Activated CD8-positive, alpha-beta memory T cell treated with anti-CD3 and anti-CD28 coated beads for 24 hours (primary cell): ENCODE data around the gene GAS7.
"Not testable (repeated sequence)": the region's sequence is repeated elsewhere in the genome, so short reads cannot be mapped to it uniquely, and the experiment has no call there.

ENCODE experiments used
- DNase-seq: peaks from one replicate; pipeline ENCODE4 v3.0.0-alpha.2; 2020

GAS7 gene

DNA sequence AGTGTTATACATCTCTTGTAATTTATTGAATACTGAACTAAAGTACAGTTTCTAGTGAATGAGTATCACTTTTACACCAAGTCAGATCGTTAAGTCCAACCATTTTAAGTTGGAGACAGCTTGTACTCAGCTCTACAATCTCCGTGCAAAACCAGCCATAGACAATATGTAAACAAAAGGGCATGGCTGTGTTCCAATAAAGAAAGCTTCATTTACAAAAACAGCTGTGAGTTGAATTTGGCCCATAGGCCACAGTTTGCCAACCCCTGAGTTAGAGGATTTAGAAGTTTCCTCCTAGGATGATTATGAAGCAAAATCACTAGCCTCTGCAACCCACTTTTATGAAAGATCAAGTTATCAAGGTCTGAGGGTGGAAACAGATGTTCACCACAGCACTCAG is 187.7 kb downstream of the GAS7 start:
- no peak for DNase-seq

DNA sequence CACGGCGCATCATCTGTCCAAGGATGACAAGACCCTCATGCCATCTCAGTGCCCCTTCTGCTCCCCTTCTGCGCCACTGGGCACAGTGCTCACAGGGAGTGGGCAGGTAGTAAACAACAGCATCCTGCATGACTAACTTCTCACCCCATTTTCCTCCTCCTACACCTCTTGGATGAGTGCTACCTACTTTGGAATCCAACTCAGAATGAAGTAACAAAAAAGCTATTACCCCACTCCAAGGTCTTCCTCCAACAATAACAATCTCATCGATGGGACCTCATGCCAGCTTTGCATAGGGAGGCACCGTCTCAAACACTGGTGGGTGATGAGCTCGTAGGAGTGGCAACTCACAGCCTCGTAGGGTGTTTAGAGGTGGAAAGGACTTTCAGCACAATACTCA is 194.7 kb downstream of the GAS7 start:
- DNase-seq = no peak

DNA sequence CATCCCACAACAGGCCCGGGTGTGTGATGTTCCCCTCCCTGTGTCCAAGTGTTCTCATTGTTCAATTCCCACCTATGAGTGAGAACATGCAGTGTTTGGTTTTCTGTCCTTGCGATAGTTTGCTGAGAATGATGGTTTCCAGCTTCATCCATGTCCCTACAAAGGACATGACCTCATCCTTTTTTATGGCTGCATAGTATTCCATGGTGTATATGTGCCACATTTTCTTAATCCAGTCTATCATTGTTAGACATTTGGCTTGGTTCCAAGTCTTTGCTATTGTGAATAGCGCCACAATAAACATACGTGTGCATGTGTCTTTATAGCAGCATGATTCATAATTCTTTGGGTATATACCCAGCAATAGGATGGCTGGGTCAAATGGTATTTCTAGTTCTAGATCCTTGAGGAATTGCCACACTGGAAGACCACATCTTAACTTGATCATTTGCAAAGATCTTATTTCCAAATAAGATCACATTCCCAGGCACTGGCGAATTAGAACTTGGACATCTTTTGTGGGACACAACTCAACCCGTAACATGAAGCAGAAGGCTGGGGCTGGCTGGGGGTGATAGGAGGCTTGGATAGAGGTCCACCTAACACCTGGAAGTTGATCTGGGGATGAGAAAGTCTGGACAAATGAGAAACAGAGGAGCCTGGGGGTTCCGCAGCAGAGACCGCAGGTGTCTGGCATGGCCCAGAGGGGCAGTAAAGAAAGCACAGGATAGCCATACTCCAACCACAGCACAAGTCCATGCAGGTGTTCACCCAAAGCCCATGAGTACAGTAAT is 195.6 kb downstream of the GAS7 start:
- DNase-seq = not testable (repeated sequence)

DNA sequence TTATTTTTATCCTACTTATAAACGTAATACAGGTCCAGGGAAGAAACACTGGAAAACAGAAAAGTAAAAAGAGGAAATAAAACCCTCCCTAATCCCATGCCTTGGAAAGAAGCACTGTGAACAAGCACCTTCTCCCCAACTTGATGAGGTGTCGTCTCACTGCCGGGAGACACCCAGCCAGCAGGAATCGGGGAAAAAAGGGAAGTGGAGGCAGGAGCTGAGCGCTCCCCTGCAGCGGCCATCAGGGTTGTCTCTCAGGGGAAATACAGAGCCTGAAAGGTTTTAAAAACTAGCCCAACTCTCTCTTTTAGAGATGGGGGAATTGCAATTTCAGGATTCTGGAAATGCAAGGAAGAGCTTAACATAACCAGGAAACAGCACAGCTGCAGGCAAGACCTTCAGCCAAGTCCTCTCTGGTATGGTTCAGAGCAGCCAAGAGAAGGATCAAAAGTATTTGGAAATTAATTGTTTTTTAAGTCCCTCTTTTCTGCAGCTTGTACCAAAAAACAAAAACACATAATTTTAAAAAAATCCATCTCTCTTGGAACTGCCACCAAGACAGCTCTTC is 197.0 kb downstream of the GAS7 start:
- no peak for DNase-seq

DNA sequence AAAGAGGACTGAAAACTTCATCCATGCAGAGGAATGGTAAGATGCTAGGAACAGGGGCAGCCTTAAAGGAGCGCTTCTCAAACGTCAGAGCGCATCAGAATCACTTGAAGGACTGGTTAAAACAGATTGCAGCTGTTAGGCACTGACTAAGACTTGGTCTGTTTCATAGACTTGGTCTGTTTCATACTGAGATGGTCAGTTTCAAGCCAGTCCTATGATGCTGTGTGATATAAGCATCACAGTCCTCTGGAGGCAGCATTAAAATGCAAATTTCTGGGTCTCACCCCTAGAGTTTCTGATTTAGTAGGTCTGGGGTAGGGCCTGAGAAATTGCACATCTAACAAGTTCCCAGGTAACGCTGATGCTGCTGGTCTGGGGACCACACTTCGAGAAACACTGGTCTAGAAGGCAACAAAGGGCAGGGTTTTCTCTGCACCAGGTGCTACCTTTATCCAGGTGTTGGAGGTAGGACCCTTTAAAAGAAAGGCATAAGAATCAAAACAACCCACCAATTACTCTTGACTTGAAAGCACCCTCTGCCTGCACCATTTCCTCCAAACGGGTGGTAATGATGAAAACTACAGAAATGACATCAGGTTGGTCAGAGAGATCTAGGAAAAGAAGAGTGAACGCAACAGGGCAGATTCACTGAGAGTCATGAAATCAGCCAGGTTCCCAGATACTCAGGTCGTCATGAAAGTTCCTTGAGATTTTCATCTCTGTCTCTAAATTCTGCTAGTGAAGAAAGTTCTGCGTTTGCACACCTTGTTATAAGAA is 198.3 kb downstream of the GAS7 start:
- no peak for DNase-seq

DNA sequence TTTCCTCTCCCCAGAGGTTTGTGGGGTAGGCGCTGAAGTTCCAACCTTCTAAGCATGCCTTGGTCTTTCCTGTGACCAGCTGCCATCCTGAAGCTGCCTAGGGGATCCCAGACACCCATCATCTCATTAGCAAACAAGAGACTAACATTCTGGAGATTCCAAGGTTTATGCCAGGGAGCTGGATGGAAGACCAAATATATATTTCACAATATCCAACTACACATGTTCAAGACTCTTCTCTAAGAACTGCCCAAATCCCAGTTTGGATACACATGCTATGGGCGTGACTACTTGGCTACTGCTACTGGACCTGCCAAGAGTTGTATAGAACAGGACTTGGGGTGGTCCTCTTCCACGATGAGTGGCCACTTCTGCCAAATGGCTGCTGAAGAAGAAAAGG is 200.3 kb downstream of the GAS7 start:
- no peak for DNase-seq

DNA sequence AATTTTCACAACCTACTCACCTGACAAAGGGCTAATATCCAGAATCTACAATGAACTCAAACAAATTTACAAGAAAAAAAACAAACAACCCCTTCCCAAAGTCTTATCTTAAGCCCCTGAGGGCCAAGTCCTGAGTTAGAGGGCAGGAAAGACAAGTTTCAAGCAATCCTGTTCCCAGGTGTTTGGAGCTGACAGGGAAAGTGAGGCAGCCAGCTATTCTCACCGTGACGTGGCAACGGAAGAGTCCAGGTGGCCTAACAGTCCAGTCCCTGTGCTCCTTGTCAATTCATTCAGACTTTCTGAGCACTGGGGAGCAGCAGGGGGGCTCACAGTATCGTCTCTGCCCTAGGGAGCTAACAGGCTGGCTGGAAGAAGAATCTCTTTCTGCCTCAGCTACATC is 203.6 kb downstream of the GAS7 start:
- no peak for DNase-seq

DNA sequence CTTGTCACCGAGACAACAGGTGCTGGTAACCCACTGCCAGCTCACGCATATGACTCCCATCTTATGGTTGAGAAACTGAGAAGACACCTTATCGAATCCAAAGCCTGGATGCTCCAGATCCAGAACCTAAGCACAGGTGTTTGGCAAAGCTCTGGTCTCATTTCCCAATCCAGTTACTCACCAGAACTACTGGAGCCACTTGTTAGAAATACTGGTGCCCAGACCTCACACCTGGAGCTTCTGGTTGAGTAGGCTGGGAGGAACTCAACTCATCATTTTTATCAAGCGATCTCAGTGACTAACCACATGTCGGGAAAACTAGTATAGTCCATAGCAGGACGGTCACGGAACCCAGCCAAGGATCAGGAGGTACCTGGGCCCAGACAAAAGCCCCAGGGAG is 206.6 kb downstream of the GAS7 start:
- DNase-seq = no peak

DNA sequence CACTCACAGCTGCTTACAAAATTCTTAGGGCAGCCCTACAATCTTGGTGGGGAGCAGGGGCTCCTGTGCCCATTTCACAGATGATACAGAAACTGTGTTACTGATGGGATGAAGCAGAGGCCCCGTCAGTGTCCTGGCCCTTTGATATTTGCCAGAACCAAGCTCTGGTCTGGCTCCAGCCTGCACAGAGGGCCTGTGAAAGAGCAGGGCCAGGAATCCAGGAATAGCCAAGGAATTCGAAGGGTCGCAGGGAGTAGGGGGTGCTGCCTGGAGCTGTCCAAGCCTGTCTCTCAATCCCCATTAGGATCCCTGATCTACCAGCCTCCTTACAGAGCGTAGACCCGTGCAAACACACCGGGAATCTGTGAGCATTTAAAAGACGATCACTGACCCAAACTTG is 207.1 kb downstream of the GAS7 start:
- DNase-seq = no peak

DNA sequence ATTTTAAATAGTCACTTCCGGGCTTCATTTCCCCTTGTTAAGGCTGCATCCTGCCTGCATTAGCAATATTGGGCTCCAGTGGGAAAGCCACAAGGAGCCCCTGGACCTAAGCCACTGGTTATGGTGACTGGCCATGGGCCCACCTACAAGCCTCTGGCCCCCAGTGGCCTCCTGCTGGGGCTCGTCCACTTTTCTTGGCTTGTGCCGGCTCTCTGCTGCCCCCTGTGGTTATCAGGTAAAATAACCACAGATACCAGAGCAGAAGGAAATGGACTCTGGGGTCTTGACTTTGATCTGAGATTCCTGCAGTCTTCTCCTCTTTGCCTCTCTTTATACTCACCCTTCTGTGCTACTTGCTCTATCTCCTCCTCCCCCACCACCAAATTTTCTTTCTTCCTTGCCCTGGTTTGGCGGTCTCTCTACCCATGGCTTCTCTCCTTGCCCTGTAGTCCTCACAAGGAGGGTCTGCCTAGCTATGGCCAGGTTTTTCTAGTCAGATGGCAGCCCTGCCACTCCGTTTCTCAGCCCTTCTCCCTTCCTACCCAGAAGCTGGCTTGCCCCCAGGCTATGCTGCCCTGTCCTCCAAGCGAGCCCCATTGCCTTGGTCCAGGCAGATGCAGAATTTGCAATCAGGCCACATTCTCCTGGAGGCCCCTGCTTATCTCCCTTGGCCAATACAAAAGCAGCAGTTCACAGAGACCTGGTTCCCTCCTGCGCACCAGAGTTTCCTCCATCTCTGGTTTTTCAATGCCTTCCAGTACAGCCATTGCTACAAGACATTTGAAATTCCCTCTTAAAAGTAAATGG is 210.4 kb downstream of the GAS7 start:
- DNase-seq = peak; percentile 69

DNA sequence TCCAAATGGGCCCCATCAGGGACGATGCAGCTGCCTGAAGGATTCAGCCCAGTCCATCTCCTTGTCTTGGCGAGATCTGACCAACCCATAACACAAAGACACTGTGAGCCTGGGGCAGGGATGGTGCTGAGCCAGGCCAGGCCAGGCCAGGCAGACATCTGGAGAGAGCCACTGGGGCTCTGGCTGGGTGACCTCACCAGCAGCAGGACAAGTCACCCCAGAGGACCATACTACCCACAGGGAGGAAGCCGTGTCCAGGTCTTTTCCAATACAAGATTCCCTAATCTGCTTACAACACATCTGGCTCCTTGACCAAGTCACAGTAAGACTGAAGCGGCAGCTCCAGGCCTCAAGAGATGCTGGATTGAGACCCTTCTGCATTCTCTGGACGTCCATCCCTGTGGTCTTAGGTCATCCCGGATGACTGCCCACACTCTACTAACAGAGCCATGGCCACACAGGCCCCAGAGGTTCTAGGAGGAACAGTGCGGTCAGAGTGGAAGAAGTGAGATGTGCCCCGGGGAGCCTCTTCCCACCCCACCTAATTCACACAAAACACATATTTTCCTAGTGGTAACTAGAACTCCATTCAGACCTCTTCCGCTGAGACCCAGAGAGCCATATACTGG is 211.5 kb downstream of the GAS7 start:
- DNase-seq = no peak

DNA sequence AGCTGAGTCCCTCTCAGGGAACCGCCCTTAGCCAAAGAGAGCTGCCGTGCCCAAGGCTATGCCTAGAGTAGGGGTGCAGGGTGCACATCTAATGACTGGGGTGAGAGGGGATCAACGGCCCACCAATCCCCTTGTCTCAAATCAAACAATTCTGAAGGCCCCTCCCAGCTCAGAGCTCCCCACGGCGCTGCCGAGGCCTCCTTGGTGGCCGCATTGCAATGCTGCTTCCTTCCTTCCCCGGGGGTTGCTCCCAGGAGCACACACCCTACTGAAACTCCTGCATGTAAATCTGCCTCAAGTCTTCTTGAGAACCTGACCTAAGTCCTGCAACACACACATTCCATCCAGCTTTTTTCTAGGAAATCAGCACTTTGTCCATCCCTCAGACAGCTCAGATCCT is 212.8 kb downstream of the GAS7 start:
- no peak for DNase-seq

DNA sequence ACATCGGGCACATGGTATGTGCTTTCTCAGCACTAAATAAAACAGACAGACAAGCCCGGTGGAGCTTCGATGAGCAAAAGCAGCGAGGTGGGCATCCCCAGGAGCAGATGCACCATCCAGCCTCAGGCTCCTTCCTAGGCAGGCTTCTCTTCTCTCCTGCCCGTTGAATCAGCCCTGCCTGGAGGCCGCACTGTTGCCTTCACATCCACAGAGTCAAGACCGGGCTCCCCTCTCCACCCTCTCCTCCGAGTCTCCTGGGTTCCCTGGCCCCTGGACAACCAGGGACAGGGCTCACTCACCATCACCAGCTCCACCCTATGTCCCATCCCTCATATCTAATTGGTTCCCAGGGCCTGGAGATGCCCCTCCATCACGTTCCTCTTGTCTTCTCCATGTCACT is 213.6 kb downstream of the GAS7 start:
- DNase-seq = no peak

DNA sequence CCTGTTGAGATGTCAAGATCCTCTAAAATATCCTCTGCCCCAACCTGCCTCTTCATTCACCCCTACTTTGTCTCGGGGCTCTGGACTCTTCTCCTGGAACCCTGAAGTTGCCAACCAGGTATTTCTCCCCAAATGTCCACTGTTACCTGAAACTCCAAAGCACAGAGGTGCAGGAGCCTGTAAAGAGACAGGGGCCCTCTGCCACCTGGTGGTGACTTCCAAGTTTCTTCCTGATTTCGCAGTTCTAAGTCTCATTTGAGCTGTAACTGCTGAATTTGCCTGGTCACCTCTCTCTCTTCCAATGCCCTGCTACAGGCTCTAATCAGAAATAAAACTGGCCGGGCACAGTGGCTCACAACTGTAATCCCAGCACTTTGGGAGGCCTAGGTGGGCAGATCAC is 216.2 kb downstream of the GAS7 start:
- DNase-seq = no peak

DNA sequence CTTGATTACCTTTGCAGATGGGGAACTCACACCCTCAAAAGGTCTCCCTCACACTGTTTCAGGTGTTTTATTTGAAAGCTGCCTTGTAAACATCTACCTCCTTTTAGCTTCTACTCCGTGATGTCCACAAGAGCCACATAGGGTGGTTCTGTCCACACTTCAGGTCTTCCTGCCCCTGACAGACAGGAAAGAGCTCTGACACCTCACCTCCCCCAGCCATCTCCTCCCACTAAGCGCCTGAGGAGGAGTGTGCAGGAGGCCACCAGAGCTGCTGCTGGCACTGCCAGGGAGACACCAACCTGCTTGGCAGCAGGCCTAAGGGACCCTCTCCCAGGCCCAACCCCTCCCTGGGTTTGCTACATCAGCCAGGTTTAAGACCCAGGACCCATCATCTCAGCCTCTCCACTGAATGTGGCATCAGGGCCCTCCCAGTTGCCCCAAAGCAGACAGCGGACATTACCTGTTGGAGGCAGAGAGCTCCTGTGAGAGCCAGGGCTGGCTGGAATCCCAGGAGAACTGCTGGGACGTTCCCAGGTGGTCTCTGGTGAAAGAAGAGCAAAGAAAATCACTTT is 217.0 kb downstream of the GAS7 start:
- DNase-seq = no peak

DNA sequence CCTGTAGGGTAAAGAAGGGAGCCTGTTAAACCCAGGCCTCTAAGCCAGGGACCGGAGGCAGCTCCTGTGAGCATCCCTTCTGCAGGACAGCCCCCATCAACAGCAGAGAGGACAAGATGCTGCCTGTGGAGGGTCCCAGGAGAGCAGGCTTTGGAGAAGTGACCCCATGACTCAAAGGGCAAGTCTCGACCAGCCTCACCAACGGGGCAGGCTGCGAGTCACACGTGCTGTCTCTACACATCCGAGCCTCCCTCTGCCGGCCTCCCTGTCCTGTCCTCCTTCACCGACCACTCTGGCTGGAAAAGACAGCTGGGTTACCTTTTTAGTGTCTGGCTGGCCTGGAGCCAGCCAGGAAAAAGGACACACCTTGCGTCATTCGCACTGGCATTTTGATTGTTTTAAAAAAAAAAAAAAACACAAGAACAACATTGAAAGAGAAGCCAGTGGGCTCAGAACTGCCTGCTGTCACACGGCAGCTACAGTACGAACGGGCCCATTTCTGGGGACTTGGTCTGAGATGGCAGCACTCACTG is 218.9 kb downstream of the GAS7 start:
- DNase-seq = no peak

DNA sequence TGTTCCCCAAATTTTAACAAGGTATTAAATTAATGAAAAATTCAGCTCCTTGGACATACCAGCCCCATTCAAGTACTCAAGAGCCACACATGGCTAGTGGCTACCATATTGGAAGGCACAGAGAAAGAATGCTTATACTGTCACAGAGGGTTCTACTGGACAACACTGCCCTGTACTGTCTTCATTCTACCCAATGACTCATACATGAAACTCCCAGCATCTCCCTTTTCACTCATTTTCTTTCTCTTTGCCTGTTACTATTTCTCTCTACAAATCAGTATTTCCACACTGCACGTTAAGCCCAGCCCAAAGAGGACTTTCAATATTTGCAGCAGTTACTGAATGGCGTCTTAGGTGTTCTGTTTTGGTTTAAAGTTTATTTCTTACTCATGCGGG is 221.2 kb downstream of the GAS7 start:
- DNase-seq = no peak

DNA sequence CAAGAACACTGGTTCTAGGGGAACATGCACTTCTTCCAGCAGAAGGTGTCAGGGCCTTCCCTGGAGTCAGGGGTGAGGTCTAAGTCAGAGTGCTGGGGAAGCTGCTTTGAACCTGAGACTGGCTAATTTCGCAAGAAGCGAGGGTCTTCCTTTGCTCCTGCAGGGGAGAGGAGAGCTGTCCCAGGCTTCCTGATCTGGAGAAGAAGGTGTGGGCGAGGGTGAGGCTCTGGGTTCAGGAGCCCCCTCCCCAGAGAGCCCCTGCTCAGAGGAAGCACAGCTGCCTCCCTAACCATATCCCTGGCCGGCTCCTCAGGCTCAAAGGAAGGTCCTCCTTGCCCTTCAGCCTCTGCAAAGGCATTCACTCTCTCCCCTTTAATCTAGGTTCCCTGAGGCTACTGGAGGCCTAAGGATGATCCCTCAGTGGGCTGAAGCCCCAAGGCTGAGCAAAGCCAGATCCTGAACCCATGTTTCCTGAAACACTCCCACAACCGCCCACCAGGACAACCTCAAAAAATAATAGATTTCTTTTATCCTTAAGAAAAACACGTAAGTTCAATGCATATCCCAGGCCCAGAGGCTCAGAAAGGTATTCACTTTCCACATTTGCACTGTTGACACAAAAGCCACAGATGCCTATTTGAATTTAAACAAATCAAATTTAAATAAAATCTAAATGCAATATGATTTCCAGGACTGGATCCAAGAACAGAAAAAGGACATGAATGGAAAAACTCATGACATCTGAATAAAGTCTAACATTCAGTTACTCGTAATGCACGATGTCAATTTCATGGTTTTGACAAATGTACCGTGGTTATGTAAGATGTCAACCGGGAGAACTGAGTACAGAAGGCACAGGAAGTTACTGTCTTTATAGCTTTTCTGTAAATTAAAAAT is 221.9 kb downstream of the GAS7 start:
- no peak for DNase-seq

DNA sequence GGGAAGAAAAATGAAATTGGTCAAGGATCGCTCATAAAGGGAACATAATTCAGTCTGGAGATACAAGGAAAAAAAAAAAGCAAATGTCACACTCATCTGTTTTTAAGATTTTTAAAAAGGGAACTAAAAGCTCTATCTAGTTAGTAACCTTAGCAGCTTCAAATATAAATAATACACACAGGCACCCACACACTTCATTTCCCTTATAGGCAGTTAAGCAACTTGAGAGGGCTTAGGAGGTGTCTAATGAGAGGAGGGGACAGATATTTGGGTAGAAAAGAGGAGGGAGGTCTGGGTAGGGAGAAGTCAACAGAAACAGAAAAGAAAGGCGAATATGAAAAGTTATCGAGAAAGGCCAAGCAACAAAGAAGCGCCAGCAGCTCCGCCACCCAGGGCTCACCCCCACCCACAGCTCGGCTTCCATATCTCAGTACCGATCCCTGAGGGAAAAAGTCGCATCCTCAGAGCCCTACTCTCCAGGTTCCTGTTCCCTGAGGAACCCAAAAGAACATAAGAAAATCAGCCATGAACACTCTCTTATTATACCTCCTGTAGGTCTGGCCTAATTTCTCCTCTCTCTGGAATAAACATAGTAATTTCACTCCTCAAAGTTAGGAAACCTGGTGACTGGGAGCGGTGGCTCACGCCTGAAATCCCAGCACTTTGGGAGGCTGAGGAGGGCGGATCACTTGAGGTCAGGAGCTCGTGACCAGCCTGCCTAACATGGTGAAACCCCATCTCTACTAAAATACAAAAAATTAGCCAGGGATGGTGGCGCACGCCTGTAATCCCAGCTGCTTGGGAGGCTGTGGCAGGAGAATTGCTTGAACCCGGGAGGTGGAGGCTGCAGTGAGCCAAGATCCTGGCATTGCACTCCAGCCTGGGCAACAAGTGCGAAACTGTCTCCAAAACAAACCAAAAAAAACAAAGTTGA is 223.7 kb downstream of the GAS7 start:
- no peak for DNase-seq
